ENCODE results near the gene AKAP6.
A peak's percentile ranks its signal among the peaks of the same experiment; 100 is the strongest.

Gene AKAP6

DNA sequence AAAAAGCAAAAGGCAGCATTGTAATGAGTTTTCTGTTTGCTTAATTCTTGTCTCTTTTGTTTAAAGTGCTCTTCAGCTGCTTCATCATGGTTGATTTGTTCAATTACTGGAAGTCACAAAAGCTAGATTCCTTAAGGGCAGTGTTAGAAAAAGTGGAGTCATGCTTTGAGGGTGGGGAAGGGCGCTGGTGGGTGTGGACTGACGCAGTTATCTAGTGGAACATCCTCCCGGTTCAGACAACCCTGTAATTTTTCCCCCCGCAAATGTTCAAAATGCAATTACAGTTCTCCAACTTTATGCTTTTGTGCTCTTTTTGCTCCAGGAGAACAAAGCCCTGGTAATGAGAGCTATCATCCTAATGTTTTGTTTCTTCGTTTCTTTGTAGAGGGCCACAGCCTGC lies 2.1 kb downstream of the AKAP6 start:
- no peak for DNase-seq

DNA sequence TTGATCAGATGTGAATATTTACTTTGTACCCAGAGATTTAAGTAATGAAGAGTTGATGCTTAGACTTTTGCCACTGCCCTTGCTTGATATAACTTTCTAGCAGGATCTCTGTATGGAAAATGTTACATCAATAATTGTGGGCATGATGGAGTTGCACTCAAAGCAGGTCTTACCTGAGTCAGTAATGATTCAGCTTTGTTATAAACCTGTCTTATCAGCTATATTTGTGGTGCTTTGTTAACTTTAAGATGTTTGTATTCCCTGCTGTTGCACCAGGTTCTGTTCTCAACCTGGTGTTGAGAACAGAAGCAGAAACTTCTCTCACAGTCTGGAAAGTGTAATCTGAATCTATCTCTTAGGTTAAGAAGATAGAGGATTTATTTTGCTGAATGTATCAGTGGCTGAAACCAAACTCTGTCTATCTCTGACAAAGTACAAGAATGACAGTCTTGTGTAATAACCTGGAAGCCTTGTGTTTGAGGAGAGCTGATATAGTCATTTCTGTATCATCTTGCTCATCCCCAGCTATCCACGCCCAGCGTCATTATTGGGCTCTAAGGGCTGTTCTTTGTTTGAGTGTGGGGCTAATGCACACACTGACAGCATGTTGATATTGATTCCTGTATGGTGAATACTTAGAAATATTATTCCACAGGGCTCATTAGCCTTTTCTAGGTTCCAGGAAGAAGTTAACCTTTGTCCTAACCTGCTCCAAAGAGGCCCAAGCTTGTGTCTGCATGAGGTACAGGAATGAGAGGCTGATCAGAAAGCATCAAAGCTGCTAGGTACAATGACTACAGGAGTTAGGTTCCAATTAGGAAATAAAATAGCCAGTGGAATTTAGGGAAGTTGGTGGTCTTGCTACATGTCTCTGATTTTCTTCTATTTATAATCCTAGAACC lies 3.6 kb downstream of the AKAP6 start:
- DNase-seq = no peak

- no peak for DNase-seq
Measured at GRCh38 chr14:32336702-32337101, 7.6 kb downstream of the AKAP6 start.

DNA sequence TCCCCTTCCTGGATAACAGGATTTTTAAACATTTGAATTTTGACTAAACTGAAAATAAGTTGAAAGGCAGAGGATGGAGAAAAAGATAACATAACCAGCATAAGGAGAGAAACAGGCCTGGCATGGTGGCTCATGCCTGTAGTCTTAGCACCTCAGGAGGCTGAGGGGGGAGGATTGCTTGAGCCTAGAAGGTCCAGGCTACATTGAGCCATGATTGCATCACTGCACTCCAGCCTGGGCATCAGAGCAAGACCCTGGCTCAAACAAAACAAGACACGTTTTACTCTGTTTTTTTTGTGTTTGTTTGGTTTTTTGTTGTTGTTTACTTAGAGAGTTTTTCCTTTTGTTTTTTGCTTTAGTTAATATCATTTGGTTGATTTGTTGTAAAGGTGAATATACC lies 8.7 kb downstream of the AKAP6 start:
- DNase-seq = no peak

DNA sequence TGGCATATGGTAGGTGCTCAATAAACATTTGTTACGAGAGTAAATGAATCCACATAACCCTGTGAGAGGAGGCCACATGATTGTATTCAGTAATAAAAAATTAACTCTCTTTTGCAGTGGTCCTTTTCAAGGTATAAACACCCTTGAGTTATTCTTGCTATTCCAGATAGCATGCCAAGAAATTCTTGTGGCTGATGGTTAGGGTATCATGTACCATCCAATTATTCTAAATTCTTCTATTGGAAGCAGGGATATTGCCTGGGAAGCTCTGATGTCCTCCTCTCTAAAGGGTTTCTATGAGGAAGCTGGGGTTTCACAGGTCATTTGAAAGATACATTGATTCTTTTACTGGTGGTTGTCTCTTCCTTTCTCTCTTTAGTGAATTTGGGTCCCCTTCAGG lies 10.1 kb downstream of the AKAP6 start:
- no peak for DNase-seq

DNA sequence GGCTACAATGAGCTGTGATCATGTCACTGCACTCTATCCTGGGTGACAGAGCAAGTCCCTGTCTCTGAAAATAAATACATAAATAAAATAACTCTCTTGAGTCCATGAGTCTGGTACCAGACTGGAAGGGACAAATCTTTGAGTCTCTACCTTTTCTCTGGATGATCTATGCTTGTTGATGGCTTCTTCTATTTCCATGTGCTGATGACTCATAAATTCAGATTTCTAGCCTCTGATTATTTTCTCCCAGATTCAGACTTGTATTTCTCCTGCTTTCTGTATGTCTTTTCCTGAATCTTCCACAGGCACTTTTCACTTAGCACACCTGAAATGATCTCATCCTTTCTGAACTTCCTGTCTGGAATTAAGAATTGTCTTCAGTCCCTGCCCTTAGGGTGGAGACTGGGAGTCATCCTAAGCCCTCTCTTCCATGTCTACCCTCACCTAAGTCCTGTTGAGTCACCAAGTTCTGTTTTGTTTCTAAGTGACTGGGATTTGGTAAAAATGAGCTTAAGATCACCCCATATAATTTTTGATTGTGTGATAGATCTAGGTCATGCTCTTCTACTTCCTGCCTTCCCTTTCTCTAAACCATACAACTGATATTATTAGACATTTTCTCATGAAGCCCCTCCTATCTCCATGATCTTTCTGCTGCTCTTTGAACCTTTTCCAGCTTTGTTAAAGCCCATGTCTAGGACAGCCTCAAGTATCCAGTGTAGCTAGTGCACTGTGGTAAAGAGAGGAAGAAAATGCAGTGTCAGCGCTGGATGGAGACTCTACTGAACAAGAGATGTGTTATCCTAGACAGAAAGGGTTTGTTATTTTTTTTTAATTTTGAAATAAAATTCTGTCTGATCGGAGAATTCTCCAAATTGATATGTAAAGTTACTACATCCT lies 13.1 kb downstream of the AKAP6 start:
- peak; percentile 22 for DNase-seq

DNA sequence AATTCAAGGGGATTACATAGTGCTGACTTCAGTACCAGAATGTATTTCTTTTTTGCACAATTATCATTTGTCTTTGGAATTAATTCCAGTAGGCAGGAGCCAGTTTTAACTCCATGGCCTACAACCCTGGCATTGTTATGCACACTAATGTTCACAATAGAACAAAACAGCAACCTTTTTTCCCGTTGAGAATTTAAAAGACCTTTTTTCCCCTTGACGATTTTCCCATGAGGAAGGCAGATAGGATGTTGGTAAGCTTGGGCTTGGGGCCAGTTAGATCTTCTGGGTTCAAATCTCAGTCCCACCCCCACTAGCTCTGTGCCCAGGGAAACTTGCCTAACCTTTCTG lies 13.7 kb downstream of the AKAP6 start:
- DNase-seq = no peak

DNA sequence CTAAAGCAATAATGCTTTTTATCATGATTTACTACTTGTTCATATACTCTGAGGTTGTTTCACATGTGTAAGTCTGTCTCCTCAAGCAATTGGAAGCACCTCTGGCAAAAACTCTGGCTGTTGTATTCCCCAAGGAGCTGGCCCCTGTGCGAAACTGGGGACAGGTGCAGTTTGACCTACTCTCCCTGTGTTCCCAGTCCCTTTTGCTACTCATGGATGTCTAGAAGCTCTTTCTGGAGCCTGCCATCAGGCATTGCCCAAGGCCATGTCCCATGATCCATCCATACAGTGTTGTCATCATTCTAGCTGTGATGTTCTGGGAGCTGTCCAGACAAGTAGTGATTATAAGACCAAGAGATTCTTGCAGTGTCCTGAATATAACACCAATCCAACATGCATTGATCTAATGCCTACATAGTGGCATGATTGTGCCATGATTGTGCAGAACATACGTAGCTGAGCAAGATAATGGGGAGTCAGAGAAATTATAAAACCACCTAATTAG lies 14.9 kb downstream of the AKAP6 start:
- DNase-seq = no peak

DNA sequence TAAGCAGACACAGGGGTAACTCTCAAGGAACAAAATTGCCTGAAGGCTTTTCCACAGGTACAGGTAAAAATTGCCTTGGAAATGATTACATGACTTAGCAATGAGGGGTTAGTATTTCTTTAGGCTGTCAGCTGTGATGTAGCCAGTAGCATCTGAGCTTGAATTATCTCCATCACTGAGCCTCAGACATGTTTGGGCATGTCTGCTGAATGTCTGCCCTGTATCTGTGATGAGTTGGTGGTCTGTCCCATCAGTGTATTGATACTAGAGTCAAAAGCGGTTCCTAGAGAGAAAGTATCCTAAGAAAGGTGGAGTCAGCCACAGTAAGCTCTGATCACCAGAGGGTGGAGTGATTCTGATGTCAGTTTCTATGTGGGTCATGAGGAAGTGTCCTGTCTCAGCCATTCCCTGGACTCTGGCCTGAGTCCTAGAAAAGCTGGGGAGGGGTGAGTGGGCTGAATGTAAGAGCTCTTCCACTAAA lies 16.3 kb downstream of the AKAP6 start:
- peak; percentile 10 for DNase-seq

- DNase-seq = no peak
Measured at GRCh38 chr14:32349322-32349721, 20.2 kb downstream of the AKAP6 start.

DNA sequence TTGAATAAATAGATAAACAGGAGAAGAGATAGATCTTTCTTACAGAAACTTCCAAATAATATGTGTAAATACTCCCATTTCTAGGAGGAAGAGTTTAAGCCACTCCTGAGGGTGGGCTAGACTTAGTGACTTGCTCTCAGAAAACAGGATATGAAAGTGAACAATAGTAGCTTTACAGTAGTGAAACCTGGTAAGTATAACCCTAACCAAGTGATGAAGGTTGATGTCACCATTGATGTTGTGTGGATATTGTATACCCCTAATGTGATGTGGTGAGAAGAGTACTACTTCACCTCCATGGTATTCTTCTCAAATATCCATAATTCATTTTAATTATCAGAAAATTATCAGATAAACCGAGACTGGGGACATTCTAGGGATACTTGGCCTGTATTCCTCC lies 20.9 kb downstream of the AKAP6 start:
- no peak for DNase-seq

GRCh38 chr14:32352631-32353030 lies 23.5 kb downstream of the AKAP6 start:
- DNase-seq = peak; percentile 33

DNA sequence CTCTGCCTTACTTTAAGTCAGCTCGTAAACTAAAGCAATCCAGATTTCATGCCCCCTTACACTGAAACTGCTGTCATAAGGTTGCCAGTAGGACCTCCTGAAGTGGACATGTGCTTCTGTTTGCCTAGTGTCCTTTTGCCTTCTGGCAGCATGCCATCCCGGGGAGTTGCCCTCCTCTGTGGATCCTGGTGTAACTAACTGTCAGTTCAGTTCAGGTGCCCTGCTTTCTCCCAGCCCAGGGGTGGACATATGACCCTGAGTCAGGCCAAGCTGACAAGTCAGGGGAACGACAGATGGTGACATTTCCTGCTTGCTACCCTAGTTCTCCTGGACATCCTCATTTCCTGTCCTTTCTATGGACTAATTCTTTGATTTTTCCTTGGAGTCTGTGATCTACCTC lies 25.6 kb downstream of the AKAP6 start:
- DNase-seq = no peak

- no peak for DNase-seq
Measured at GRCh38 chr14:32358781-32359180, 29.7 kb downstream of the AKAP6 start.

- no peak for DNase-seq
Measured at GRCh38 chr14:32361674-32362073, 32.6 kb downstream of the AKAP6 start.

- DNase-seq = no peak
Measured at GRCh38 chr14:32363761-32364160, 34.7 kb downstream of the AKAP6 start.

GRCh38 chr14:32364941-32365340 lies 35.8 kb downstream of the AKAP6 start:
- DNase-seq = no peak

- DNase-seq = peak; percentile 78
Measured at GRCh38 chr14:32366256-32366879, 37.3 kb downstream of the AKAP6 start.

DNA sequence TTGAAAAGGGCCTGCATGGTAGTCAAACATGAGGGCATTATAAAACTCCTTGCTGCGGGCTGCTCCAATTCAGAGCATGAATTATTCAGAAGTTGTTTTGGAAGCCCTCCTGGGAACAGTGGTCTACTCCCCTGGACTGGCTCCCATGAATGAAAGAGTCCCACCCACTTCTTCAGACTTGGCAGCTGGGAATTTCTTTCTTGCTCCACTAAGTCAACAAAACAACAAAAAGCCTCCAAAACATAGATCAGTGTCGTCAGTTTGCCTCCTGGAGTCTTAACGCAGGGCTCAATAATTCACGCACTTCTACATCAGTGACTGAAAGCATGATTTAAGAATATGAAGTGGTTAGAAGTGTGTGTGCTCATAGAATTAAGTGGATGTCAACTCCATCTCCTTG lies 37.9 kb downstream of the AKAP6 start:
- DNase-seq = peak; percentile 35

DNA sequence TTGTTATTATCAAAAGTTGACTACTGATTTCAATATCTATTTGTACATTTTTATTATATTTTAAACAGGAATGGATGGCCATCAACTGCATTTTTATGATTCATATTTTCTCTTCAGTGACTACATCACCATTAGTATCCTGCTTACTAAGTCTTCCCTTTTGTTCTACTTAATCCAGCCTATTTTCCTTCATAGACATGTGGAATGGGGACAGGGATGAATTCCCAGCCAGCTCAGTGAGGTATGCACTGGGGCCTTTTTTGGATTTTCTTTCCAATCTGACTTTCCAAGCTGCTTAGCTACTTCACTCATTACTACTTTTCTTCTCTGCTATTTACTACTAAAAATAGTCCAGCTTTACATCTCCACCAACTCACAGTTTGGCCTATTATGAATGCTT lies 38.4 kb downstream of the AKAP6 start:
- DNase-seq = peak; percentile 65

- DNase-seq = no peak
Measured at GRCh38 chr14:32368107-32368506, 39.0 kb downstream of the AKAP6 start.

DNA sequence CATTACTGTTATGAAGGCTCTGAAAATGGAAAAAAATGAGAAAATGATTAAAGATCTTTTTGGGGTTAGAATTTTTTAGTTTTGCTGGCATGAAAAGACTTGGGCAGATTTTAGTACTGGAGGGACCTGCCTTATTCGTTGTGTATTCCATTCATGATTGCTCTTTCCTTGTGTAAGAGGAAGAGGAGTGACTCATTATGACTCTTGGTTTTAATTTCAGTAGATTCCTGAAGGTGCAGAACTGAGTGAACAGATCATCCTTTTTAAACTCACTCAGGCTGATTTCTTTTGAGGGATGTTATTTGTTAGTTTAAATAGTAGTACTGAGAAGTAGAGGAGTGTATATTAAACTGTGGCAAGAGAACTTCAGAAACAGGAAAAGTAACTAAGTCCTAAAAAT lies 41.6 kb downstream of the AKAP6 start:
- DNase-seq = peak; percentile 86

- DNase-seq = peak; percentile 97
Measured at GRCh38 chr14:32372154-32372553, 43.1 kb downstream of the AKAP6 start.
